Neural progenitor cell (in vitro differentiated cells): Measurements from ENCODE around the gene SREBF1. TPM values are rescaled to one million over a fixed set of nuclear protein-coding genes. Genes with fewer than 3 reads are reported as not detected.
A peak's percentile ranks its signal among the peaks of the same experiment; 100 is the strongest.

Source experiments
- DNase-seq: peaks from one replicate; pipeline ENCODE4 v3.0.0-alpha.2; 2016; ENCODE audit warnings: low spot score
- H2AFZ ChIP-seq: fragments of 200-600 bp; sonication (generic); replicated peaks from 2 replicates; pipeline ENCODE4 v1.6.1; 2016; ENCODE audit warnings: antibody characterized with exemption
- H3F3A ChIP-seq: fragments of 200-600 bp; sonication (generic); 2 replicates; pipeline ENCODE4 v1.6.1; 2016; ENCODE audit warnings: antibody characterized with exemption, low read depth
- H3K27ac ChIP-seq: fragments of 200-600 bp; sonication (generic); 2 replicates; pipeline ENCODE4 v1.5.1; 2016; ENCODE audit warnings: mild to moderate bottlenecking
- H3K27me3 ChIP-seq: fragments of 200-600 bp; sonication (generic); 2 replicates; pipeline ENCODE4 v1.6.1; 2016; ENCODE audit warnings: mild to moderate bottlenecking, moderate library complexity
- H3K36me3 ChIP-seq: fragments of 200-600 bp; sonication (generic); 2 replicates; pipeline ENCODE4 v1.5.1; 2016
- H3K4me1 ChIP-seq: fragments of 200-600 bp; sonication (generic); 2 replicates; pipeline ENCODE4 v1.6.1; 2016; ENCODE audit warnings: mixed run types
- H3K4me2 ChIP-seq: fragments of 200-600 bp; sonication (generic); 2 replicates; pipeline ENCODE4 v1.6.1; 2016
- H3K4me3 ChIP-seq: fragments of 200-600 bp; sonication (generic); 2 replicates; pipeline ENCODE4 v1.5.1; 2016
- H3K79me2 ChIP-seq: fragments of 200-600 bp; sonication (generic); 2 replicates; pipeline ENCODE4 v1.6.1; 2016; ENCODE audit warnings: low read depth
- H3K9ac ChIP-seq: fragments of 200-600 bp; sonication (generic); 2 replicates; pipeline ENCODE4 v1.6.1; 2016
- H3K9me3 ChIP-seq: fragments of 200-600 bp; sonication (generic); 2 replicates; pipeline ENCODE4 v1.5.1; 2016; ENCODE audit warnings: low read depth
- H4K20me1 ChIP-seq: fragments of 200-600 bp; sonication (generic); 2 replicates; pipeline ENCODE4 v1.6.1; 2016; ENCODE audit warnings: low read depth
- H3K27ac Mint-ChIP-seq: 3 replicates; pipeline ENCODE4 v1.8.0; 2021; ENCODE audit warnings: mixed read lengths
- H3K27me3 Mint-ChIP-seq: 2 replicates; pipeline ENCODE4 v1.8.0; 2022; ENCODE audit warnings: low read depth, mild to moderate bottlenecking, inconsistent platforms, moderate library complexity, mixed read lengths; ENCODE audit not compliant: insufficient read depth
- H3K36me3 Mint-ChIP-seq: 3 replicates; pipeline ENCODE4 v1.8.0; 2021; ENCODE audit warnings: mixed read lengths
- H3K4me1 Mint-ChIP-seq: 3 replicates; pipeline ENCODE4 v1.8.0; 2021; ENCODE audit warnings: mixed read lengths
- H3K4me3 Mint-ChIP-seq: 3 replicates; pipeline ENCODE4 v1.8.0; 2021; ENCODE audit warnings: mild to moderate bottlenecking, moderate library complexity, mixed read lengths
- H3K9me3 Mint-ChIP-seq: 3 replicates; pipeline ENCODE4 v1.8.0; 2020; ENCODE audit warnings: mixed read lengths
- EZH2 ChIP-seq: fragments of 200-600 bp; sonication (generic); IDR thresholded peaks from 2 replicates; pipeline ENCODE4 v1.6.1; 2017; ENCODE audit warnings: antibody characterized with exemption, mild to moderate bottlenecking, moderate library complexity
- EZH2phosphoT487 ChIP-seq: fragments of 200-600 bp; sonication (generic); IDR thresholded peaks from 2 replicates; pipeline ENCODE4 v1.6.1; 2017; ENCODE audit warnings: antibody characterized with exemption
- total RNA-seq: library from RNA; depleted of rRNA; stranded (reverse); fragments of >200 nt; gene quantifications from 2 replicates; pipeline ENCODE4 v1.2.3, GENCODE V29; 2015; ENCODE audit warnings: low replicate concordance
- TF ChIP-seq, protein P1 (sequence below): fragments of 200-600 bp; sonication (generic); IDR thresholded peaks from 2 replicates; pipeline ENCODE4 v1.5.1; 2017; ENCODE audit warnings: antibody characterized with exemption, mild to moderate bottlenecking

The SREBF1 gene
- total RNA-seq, 1 donor from 2014 or later: 12.7 TPM

DNA sequence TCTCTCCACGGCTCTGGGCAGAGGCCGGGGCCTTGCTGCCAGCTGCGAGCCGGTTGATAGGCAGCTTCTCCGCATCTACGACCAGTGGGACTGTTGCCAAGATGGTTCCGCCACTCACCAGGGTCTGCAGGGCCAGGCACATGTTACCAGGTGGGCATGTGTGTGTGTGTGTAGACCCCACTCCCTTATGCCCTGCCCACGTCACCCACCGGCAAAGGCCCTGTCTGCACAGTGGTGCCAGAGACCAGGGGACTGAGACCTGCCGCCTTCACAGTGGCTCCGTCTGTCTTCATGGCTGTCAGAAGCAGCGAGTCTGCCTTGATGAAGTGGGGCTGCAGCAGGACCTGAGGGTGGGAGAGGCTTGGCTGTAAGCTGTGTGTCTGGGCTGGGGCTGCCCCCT lies 17.7 kb downstream of the SREBF1 start:
- H3K9ac ChIP-seq: no peak overlapping the region
- H3K4me2 ChIP-seq: no peak overlapping the region
- peaks cover 33% of the 10 kb centered on the region for H3K79me2 ChIP-seq
- no peak overlapping the region for H3K4me3 Mint-ChIP-seq
- no peak overlapping the region for H3K4me3 ChIP-seq
- peaks cover 27% of the 10 kb centered on the region for H3K4me1 ChIP-seq
- DNase-seq: no peak
- no peaks in the 10 kb centered on the region for H3K9me3 ChIP-seq
- H3K27ac Mint-ChIP-seq: no peak overlapping the region
- TF ChIP-seq, protein P1, sequence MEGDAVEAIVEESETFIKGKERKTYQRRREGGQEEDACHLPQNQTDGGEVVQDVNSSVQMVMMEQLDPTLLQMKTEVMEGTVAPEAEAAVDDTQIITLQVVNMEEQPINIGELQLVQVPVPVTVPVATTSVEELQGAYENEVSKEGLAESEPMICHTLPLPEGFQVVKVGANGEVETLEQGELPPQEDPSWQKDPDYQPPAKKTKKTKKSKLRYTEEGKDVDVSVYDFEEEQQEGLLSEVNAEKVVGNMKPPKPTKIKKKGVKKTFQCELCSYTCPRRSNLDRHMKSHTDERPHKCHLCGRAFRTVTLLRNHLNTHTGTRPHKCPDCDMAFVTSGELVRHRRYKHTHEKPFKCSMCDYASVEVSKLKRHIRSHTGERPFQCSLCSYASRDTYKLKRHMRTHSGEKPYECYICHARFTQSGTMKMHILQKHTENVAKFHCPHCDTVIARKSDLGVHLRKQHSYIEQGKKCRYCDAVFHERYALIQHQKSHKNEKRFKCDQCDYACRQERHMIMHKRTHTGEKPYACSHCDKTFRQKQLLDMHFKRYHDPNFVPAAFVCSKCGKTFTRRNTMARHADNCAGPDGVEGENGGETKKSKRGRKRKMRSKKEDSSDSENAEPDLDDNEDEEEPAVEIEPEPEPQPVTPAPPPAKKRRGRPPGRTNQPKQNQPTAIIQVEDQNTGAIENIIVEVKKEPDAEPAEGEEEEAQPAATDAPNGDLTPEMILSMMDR: no peak
- TF ChIP-seq EZH2phosphoT487 (no peak), EZH2 (no peak)
- peaks cover 13% of the 10 kb centered on the region for H3K36me3 Mint-ChIP-seq
- no peak overlapping the region for H2AFZ ChIP-seq
- H3K36me3 ChIP-seq: no peaks in the 10 kb centered on the region
- peak overlapping the region; percentile 3 for H3K27ac ChIP-seq
- H3K9me3 Mint-ChIP-seq: no peaks in the 10 kb centered on the region
- H3K4me1 Mint-ChIP-seq: peaks cover 53% of the 10 kb centered on the region
- no peaks in the 10 kb centered on the region for H3K27me3 ChIP-seq
- H3K27me3 Mint-ChIP-seq: peaks cover 2% of the 10 kb centered on the region
- H3F3A ChIP-seq: peaks cover 3% of the 10 kb centered on the region
- H4K20me1 ChIP-seq: peaks cover 67% of the 10 kb centered on the region

DNA sequence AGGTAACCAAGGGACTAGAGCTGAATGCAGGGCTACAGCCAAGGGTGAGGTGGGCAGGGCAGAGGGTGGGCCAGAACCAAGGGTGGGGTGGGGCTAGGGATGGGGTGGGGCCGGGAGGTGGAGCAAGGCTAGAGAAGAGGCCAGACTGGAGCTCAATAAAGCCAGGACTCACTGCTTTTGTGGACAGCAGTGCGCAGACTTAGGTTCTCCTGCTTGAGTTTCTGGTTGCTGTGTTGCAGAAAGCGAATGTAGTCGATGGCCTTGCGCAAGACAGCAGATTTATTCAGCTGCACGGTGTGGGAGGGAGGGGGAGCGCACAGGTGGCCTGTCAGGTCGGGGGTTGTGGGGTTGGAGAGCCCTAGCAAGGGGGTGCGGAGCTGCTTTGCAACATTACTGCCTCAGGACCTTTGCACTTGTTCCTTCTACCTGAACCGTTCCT lies 18.7 kb downstream of the SREBF1 start:
- peaks cover 48% of the 10 kb centered on the region for H3K4me1 Mint-ChIP-seq
- no peak overlapping the region for H3K27ac Mint-ChIP-seq
- no peak for DNase-seq
- Histone ChIP-seq H4K20me1 (peaks cover 69% of the 10 kb centered on the region), H3K79me2 (peaks cover 27% of the 10 kb centered on the region), H2AFZ (no peak overlapping the region), H3K4me3 (no peak overlapping the region), H3K27ac (no peak overlapping the region), H3K9ac (no peak overlapping the region), H3K27me3 (no peaks in the 10 kb centered on the region), H3K9me3 (no peaks in the 10 kb centered on the region), H3K4me2 (no peak overlapping the region), H3K36me3 (no peaks in the 10 kb centered on the region), H3F3A (peaks cover 3% of the 10 kb centered on the region), H3K4me1 (peaks cover 21% of the 10 kb centered on the region)
- H3K27me3 Mint-ChIP-seq: peaks cover 2% of the 10 kb centered on the region
- no peak overlapping the region for H3K4me3 Mint-ChIP-seq
- H3K9me3 Mint-ChIP-seq: no peaks in the 10 kb centered on the region
- TF ChIP-seq EZH2: no peak
- TF ChIP-seq, protein P1: no peak
- TF ChIP-seq EZH2phosphoT487: no peak
- peaks cover 13% of the 10 kb centered on the region for H3K36me3 Mint-ChIP-seq

DNA sequence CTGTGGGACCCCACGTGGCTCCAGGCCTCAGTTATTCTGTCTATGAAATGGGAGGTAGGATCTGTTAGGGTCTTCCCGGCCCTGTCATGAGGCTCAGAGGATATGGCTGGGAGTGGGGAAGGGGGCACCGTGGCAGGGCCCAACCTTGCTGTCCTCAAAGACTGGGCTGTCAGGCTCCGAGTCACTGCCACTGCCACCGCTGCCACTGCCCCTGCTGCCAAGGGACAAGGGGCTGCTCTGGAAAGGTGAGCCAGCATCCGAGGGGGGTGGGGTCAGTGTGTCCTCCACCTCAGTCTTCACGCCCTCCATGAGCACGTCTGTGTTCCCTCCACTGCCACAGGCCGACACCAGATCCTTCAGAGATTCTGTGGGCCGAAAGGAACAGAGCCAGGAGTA lies 19.2 kb downstream of the SREBF1 start:
- TF ChIP-seq EZH2 (no peak), EZH2phosphoT487 (no peak)
- TF ChIP-seq, protein P1: no peak
- Histone ChIP-seq H3K79me2 (peaks cover 21% of the 10 kb centered on the region), H3K4me2 (no peak overlapping the region), H3K4me3 (no peak overlapping the region), H3K9me3 (no peaks in the 10 kb centered on the region), H2AFZ (no peak overlapping the region), H3K27me3 (no peaks in the 10 kb centered on the region), H3K4me1 (peaks cover 16% of the 10 kb centered on the region), H3K36me3 (no peaks in the 10 kb centered on the region), H3F3A (peaks cover 8% of the 10 kb centered on the region), H4K20me1 (peaks cover 69% of the 10 kb centered on the region), H3K27ac (no peak overlapping the region), H3K9ac (no peak overlapping the region)
- peaks cover 42% of the 10 kb centered on the region for H3K4me1 Mint-ChIP-seq
- no peak overlapping the region for H3K27ac Mint-ChIP-seq
- peaks cover 13% of the 10 kb centered on the region for H3K36me3 Mint-ChIP-seq
- H3K27me3 Mint-ChIP-seq: peaks cover 4% of the 10 kb centered on the region
- no peak overlapping the region for H3K4me3 Mint-ChIP-seq
- DNase-seq: no peak
- H3K9me3 Mint-ChIP-seq: no peaks in the 10 kb centered on the region
